Measurements from ENCODE around the gene LRP4.
A peak's percentile ranks its signal among the peaks of the same experiment; 100 is the strongest.

Gene LRP4

DNA sequence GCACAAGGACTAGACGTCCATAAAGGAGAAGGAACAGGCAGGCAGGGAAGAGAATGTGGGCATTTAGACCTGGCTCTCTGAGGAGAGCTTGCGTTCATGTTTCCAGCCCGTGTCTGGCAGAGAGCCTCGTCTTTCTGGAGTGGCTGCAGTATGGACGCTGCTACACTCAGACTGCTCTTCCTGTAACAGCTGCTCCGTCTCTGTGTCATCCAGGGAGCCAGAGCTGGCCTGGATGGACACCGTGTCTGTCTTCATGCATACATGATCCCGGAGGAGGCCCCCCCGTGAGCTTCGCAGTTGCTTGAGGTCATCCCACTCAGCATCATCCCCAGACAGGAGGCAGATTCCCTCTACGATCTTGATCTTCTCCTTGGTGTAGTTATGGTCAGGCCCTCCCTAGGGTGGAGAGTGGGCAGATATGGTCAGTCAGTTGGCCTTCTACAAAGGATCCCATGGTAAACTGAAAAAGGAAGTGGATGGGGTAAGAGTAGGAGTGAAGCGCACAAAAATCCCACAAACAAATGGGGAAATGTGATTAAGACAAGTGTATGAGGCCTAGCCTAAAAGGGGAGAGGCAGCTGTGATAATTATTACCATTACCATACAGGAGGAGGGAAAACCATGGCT lies 59.3 kb downstream of the LRP4 start:
- TF ChIP-seq ZNF416 (tag by site-specific recombination; IDR thresholded peaks at IDR 0.05) (no peak), ZNF354C (tag by site-specific recombination; IDR thresholded peaks at IDR 0.05; ENCODE audit: borderline replicate concordance, low read depth) (no peak), YY2 (tag by site-specific recombination; IDR thresholded peaks at IDR 0.05) (no peak), ZNF530 (tag by site-specific recombination; IDR thresholded peaks at IDR 0.05; ENCODE audit: low read depth) (no peak), ZNF155 (tag by site-specific recombination; IDR thresholded peaks at IDR 0.05) (no peak), ZNF423 (tag by site-specific recombination; IDR thresholded peaks at IDR 0.05) (no peak), ZBTB21 (tag by site-specific recombination; IDR thresholded peaks at IDR 0.05) (no peak), ZNF623 (tag by site-specific recombination; IDR thresholded peaks at IDR 0.05) (no peak), ZNF664 (tag by site-specific recombination; IDR thresholded peaks at IDR 0.05) (no peak)
- TF ChIP-seq, protein P1, sequence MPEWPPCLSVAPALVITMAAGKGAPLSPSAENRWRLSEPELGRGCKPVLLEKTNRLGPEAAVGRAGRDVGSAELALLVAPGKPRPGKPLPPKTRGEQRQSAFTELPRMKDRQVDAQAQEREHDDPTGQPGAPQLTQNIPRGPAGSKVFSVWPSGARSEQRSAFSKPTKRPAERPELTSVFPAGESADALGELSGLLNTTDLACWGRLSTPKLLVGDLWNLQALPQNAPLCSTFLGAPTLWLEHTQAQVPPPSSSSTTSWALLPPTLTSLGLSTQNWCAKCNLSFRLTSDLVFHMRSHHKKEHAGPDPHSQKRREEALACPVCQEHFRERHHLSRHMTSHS (tag by site-specific recombination; IDR thresholded peaks at IDR 0.05): no peak
- TF ChIP-seq, protein P2, sequence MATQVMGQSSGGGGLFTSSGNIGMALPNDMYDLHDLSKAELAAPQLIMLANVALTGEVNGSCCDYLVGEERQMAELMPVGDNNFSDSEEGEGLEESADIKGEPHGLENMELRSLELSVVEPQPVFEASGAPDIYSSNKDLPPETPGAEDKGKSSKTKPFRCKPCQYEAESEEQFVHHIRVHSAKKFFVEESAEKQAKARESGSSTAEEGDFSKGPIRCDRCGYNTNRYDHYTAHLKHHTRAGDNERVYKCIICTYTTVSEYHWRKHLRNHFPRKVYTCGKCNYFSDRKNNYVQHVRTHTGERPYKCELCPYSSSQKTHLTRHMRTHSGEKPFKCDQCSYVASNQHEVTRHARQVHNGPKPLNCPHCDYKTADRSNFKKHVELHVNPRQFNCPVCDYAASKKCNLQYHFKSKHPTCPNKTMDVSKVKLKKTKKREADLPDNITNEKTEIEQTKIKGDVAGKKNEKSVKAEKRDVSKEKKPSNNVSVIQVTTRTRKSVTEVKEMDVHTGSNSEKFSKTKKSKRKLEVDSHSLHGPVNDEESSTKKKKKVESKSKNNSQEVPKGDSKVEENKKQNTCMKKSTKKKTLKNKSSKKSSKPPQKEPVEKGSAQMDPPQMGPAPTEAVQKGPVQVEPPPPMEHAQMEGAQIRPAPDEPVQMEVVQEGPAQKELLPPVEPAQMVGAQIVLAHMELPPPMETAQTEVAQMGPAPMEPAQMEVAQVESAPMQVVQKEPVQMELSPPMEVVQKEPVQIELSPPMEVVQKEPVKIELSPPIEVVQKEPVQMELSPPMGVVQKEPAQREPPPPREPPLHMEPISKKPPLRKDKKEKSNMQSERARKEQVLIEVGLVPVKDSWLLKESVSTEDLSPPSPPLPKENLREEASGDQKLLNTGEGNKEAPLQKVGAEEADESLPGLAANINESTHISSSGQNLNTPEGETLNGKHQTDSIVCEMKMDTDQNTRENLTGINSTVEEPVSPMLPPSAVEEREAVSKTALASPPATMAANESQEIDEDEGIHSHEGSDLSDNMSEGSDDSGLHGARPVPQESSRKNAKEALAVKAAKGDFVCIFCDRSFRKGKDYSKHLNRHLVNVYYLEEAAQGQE (tag by site-specific recombination; IDR thresholded peaks at IDR 0.05): no peak
- ChIA-PET POLR2A (no interaction called here), CTCF (interaction anchor here (0.9 kb wide), 1 partner anchor 294 kb away, joined by 4 read pairs; no protein-coding TSS in a partner anchor)
- Histone ChIP-seq H3K9me3 (ENCODE audit: control insufficient read depth, insufficient read depth, low read depth, low read length) (no peaks in the 10 kb centered on the region), H3K4me3 (ENCODE audit: low read depth, low read length) (no peak overlapping the region), H3K36me3 (ENCODE audit: control insufficient read depth in 2 of 2, insufficient read depth in 1 of 2, low read length in 2 of 2) (peaks cover 0 to 56% of the 10 kb centered on the region in 2 experiments; a peak in 2 of 3 replicates), H3K27ac (ENCODE audit: extremely low read depth, low read depth, low read length) (no peak overlapping the region), H3K4me1 (ENCODE audit: control insufficient read depth, insufficient read depth, low read length) (no peaks in the 10 kb centered on the region)

DNA sequence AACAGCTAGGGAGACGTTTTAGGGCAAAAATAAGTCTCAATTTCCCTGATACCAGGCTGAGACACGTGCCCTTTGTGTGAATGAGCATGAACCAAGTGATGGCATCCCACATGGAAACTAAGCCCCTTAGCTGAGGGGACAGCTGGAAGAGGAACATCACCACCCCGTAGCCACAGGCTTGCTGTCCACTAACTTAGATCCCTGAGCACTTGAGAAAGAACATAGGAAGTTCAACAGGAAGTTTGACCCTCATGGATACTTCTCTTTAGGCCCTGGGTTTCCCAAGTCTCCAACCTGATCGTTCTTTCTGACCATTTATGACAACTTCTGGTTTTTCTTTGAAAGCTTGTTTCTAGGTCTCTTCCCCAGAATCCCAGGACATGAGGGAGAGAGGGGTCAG lies 60.7 kb downstream of the LRP4 start:
- ChIA-PET CTCF (interaction anchor here (0.6 kb wide), 1 partner anchor 468 kb away, joined by 4 read pairs; no protein-coding TSS in a partner anchor), POLR2A (no interaction called here)
- H3K27ac ChIP-seq (ENCODE audit: extremely low read depth, low read depth, low read length): no peak overlapping the region
- peaks cover 0 to 45% of the 10 kb centered on the region in 2 experiments; a peak in 2 of 3 replicates for H3K36me3 ChIP-seq (ENCODE audit: control insufficient read depth in 2 of 2, insufficient read depth in 1 of 2, low read length in 2 of 2)
- TF ChIP-seq ZNF596 (tag by site-specific recombination; IDR thresholded peaks at IDR 0.05): no peak
- 0 out of 2 replicates have a peak, but pooled peaks have one; percentile 62 for TF ChIP-seq ZNF677 (tag by site-specific recombination; IDR thresholded peaks at IDR 0.05)
- H3K4me1 ChIP-seq (ENCODE audit: control insufficient read depth, insufficient read depth, low read length): no peaks in the 10 kb centered on the region
- no peak overlapping the region for H3K4me3 ChIP-seq (ENCODE audit: low read depth, low read length)
- no peaks in the 10 kb centered on the region for H3K9me3 ChIP-seq (ENCODE audit: control insufficient read depth, insufficient read depth, low read depth, low read length)

DNA sequence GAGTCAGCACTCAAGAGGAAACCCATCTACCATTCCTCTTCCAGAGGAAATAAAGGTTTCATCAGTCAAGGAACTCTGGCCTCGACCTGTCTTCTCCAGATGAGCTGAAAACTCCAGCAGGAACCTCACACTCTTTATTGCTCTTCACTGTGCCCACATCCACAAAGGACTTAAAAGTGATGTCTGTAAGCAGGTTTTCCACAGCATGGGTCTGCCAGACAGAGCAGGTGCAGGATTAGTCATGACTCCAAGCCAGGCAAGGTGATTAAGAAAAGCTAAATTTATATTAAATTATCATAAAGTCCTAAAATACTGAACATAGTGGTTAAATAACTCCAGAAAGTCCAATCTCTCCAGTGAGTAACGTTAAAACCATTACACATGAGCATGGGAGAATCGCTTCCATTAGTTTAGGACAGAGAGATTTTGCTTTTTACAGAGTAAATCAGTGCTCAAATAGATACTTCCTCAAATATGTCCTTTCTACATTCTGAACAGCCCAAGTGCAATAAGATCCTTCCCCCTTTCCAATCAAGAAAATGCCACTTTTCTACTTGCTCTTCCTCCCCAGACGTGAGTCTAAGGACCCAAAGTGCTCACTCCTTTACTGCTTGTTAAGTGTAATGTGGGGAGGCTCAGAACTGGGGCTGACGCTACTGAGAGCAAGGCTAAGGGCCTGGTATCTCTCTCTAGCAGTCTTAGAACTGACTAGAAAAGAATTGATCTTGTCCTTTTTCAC lies 61.6 kb downstream of the LRP4 start:
- Histone ChIP-seq H3K4me1 (ENCODE audit: control insufficient read depth, insufficient read depth, low read length) (no peaks in the 10 kb centered on the region), H3K27ac (ENCODE audit: extremely low read depth, low read depth, low read length) (no peak overlapping the region), H3K36me3 (ENCODE audit: control insufficient read depth in 2 of 2, insufficient read depth in 1 of 2, low read length in 2 of 2) (peaks cover 0 to 38% of the 10 kb centered on the region in 2 experiments; a peak in 2 of 3 replicates), H3K9me3 (ENCODE audit: control insufficient read depth, insufficient read depth, low read depth, low read length) (no peaks in the 10 kb centered on the region), H3K4me3 (ENCODE audit: low read depth, low read length) (no peak overlapping the region)
- POLR2A ChIA-PET: no interaction called here
- CTCF ChIA-PET: interaction anchor here (0.6 kb wide), 1 partner anchor 467 kb away, joined by 4 read pairs; no protein-coding TSS in a partner anchor
- TF ChIP-seq ZNF274 (IDR thresholded peaks at IDR 0.05; ENCODE audit: low read length) (no peak), ZNF274 (tag by site-specific recombination; IDR thresholded peaks at IDR 0.05; ENCODE audit: borderline replicate concordance) (no peak), ZFP41 (tag by site-specific recombination; IDR thresholded peaks at IDR 0.05; ENCODE audit: borderline replicate concordance) (no peak), ZNF214 (tag by site-specific recombination; IDR thresholded peaks at IDR 0.05; ENCODE audit: borderline replicate concordance) (no peak), ZNF121 (tag by site-specific recombination; IDR thresholded peaks at IDR 0.05) (no peak), ZBTB20 (tag by site-specific recombination; IDR thresholded peaks at IDR 0.05) (no peak)
- TF ChIP-seq, protein P3, sequence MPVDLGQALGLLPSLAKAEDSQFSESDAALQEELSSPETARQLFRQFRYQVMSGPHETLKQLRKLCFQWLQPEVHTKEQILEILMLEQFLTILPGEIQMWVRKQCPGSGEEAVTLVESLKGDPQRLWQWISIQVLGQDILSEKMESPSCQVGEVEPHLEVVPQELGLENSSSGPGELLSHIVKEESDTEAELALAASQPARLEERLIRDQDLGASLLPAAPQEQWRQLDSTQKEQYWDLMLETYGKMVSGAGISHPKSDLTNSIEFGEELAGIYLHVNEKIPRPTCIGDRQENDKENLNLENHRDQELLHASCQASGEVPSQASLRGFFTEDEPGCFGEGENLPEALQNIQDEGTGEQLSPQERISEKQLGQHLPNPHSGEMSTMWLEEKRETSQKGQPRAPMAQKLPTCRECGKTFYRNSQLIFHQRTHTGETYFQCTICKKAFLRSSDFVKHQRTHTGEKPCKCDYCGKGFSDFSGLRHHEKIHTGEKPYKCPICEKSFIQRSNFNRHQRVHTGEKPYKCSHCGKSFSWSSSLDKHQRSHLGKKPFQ (tag by site-specific recombination; IDR thresholded peaks at IDR 0.05): no peak
- TF ChIP-seq, protein P4, sequence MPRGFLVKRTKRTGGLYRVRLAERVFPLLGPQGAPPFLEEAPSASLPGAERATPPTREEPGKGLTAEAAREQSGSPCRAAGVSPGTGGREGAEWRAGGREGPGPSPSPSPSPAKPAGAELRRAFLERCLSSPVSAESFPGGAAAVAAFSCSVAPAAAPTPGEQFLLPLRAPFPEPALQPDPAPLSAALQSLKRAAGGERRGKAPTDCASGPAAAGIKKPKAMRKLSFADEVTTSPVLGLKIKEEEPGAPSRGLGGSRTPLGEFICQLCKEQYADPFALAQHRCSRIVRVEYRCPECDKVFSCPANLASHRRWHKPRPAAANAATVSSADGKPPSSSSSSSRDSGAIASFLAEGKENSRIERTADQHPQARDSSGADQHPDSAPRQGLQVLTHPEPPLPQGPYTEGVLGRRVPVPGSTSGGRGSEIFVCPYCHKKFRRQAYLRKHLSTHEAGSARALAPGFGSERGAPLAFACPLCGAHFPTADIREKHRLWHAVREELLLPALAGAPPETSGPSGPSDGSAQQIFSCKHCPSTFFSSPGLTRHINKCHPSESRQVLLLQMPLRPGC (tag by site-specific recombination; IDR thresholded peaks at IDR 0.05): no peak

Measured in HEK293 (cell line).